WTC11 (cell line): ENCODE data around the gene TUBB1. TPM values are rescaled to one million over a fixed set of nuclear protein-coding genes. Genes with fewer than 3 reads are reported as not detected.

Source experiments
- ATAC-seq: fragments of 200-7000 bp; cut with Tn5 transposase; 2 replicates; pipeline ENCODE4 v1.10.0; 2021; ENCODE audit warnings: mild to moderate bottlenecking, moderate library complexity
- CTCF ChIA-PET: fragments of 300-600 bp; sonication (Branson Sonifier 250); formaldehyde crosslinking; loops from one replicate; lab custom pipeline; 2021; ENCODE audit warnings: antibody characterized with exemption; lab: Charles Lee
- POLR2A ChIA-PET: fragments of 350-600 bp; sonication (Branson Sonifier 250); formaldehyde crosslinking; loops from one replicate; lab custom pipeline; 2021; ENCODE audit warnings: antibody characterized with exemption; lab: Charles Lee
- DNase-seq: peaks from one replicate; pipeline ENCODE4 v3.0.0; 2021; ENCODE audit warnings: low spot score
- H3K27ac Mint-ChIP-seq: 2 replicates; pipeline ENCODE4 v1.8.0; 2021; ENCODE audit warnings: mixed read lengths
- H3K27me3 Mint-ChIP-seq: 2 replicates; pipeline ENCODE4 v1.8.0; 2021; ENCODE audit warnings: low read depth, mild to moderate bottlenecking, moderate library complexity, mixed read lengths
- H3K36me3 Mint-ChIP-seq: 2 replicates; pipeline ENCODE4 v1.8.0; 2021; ENCODE audit warnings: mixed read lengths
- H3K4me1 Mint-ChIP-seq: 2 replicates; pipeline ENCODE4 v1.8.0; 2022; ENCODE audit warnings: mixed read lengths
- H3K4me3 Mint-ChIP-seq: 2 replicates; pipeline ENCODE4 v1.8.0; 2021; ENCODE audit warnings: mild to moderate bottlenecking, moderate library complexity, mixed read lengths
- H3K9me3 Mint-ChIP-seq: 2 replicates; pipeline ENCODE4 v1.8.0; 2021; ENCODE audit warnings: mixed read lengths
- GRHL2 ChIP-seq: fragments of 250-450 bp; sonication (Bioruptor Pico); IDR thresholded peaks from 2 replicates; pipeline ENCODE4 v1.8.0; 2022; ENCODE audit warnings: mild to moderate bottlenecking, moderate library complexity; ENCODE audit not compliant: insufficient replicate concordance, severe bottlenecking
- JUN ChIP-seq: sonication (generic); formaldehyde crosslinking; IDR thresholded peaks from 2 replicates; pipeline ENCODE4 v1.8.0; 2023; ENCODE audit warnings: mild to moderate bottlenecking, missing genetic modification reagents
- NFYB ChIP-seq: sonication (generic); formaldehyde crosslinking; conservative IDR thresholded peaks from 2 replicates; pipeline ENCODE4 v1.8.0; 2022; ENCODE audit warnings: low read depth, missing genetic modification reagents
- NR3C1 ChIP-seq: sonication (generic); formaldehyde crosslinking; conservative IDR thresholded peaks from 2 replicates; pipeline ENCODE4 v1.8.1; 2023; ENCODE audit warnings: low read depth, mild to moderate bottlenecking, missing genetic modification reagents
- TEAD1 ChIP-seq: sonication (generic); formaldehyde crosslinking; IDR thresholded peaks from 2 replicates; pipeline ENCODE4 v1.8.0; 2022; ENCODE audit warnings: mild to moderate bottlenecking, missing genetic modification reagents
- total RNA-seq: library from RNA; stranded (reverse); gene quantifications from 3 replicates; pipeline ENCODE4 v1.2.3, GENCODE V29; 2021
- TF ChIP-seq, protein P1 (sequence below): sonication (generic); formaldehyde crosslinking; IDR thresholded peaks from 2 replicates; pipeline ENCODE4 v1.8.0; 2022; ENCODE audit warnings: mild to moderate bottlenecking, missing genetic modification reagents
- TF ChIP-seq, protein P2 (sequence below): sonication (generic); formaldehyde crosslinking; IDR thresholded peaks from 2 replicates; pipeline ENCODE4 v1.8.0; 2022; ENCODE audit warnings: missing genetic modification reagents
- TF ChIP-seq, protein P3 (sequence below): sonication (generic); formaldehyde crosslinking; IDR thresholded peaks from 2 replicates; pipeline ENCODE4 v1.8.0; 2022; ENCODE audit warnings: mild to moderate bottlenecking, missing genetic modification reagents
- TF ChIP-seq, protein P4 (sequence below): sonication (generic); formaldehyde crosslinking; IDR thresholded peaks from 2 replicates; pipeline ENCODE4 v1.8.1; 2023; ENCODE audit warnings: mild to moderate bottlenecking, missing genetic modification reagents, moderate library complexity
- TF ChIP-seq, protein P5 (sequence below): sonication (generic); formaldehyde crosslinking; IDR thresholded peaks from 2 replicates; pipeline ENCODE4 v1.8.1; 2023; ENCODE audit warnings: mild to moderate bottlenecking, missing genetic modification reagents, moderate library complexity
- TF ChIP-seq, protein P6 (sequence below): sonication (generic); formaldehyde crosslinking; conservative IDR thresholded peaks from 2 replicates; pipeline ENCODE4 v1.8.1; 2022; ENCODE audit warnings: mild to moderate bottlenecking, missing genetic modification reagents
- TF ChIP-seq, protein P7 (sequence below): sonication (generic); formaldehyde crosslinking; IDR thresholded peaks from 2 replicates; pipeline ENCODE4 v1.8.0; 2022; ENCODE audit warnings: mild to moderate bottlenecking, missing genetic modification reagents
- TF ChIP-seq, protein P8 (sequence below): sonication (generic); formaldehyde crosslinking; IDR thresholded peaks from 2 replicates; pipeline ENCODE4 v1.8.0; 2023; ENCODE audit warnings: missing genetic modification reagents, mild to moderate bottlenecking, borderline replicate concordance

The TUBB1 gene
- total RNA-seq, 1 experiment from 2014 or later: not detected

DNA sequence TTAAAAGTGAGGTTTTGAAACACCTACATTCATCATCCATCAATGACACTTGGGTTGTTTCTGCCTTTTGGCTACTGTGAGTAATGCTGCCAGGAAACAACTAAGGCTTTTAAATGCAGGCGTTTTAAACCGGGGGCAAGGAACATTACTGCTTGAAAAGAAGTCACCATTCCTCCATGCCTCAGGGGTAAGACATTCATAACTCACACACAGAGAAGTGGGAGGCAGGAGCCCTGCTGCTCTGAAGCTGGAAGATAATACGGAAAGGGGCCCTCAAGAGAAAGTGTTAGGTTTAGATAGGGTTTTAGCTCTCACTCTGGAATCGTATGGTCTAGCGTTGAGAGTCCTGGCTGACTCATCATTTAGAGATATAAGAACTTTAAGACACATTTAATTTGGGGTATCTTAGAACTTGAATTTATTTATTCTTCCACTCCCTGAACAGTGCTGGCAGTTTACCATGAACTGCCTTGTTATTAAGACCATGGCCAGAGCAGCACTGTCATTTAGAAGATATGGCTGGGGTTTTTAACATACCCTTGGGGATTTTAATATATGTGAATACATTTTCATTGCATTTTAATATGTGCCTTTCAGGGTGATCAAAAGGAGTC is 1.8 kb downstream of the TUBB1 start:
- Mint-ChIP-seq H3K27ac (no peak overlapping the region), H3K4me3 (no peak overlapping the region), H3K36me3 (peaks cover 25% of the 10 kb centered on the region), H3K4me1 (peaks cover 13% of the 10 kb centered on the region), H3K9me3 (no peaks in the 10 kb centered on the region), H3K27me3 (peaks cover 37% of the 10 kb centered on the region)
- ATAC-seq: no peak
- POLR2A ChIA-PET: no interaction called here
- TF ChIP-seq NFYB (no peak), GRHL2 (CRISPR knock-in tag) (no peak), NR3C1 (CRISPR knock-in tag) (no peak), TEAD1 (no peak)
- TF ChIP-seq, protein P1, sequence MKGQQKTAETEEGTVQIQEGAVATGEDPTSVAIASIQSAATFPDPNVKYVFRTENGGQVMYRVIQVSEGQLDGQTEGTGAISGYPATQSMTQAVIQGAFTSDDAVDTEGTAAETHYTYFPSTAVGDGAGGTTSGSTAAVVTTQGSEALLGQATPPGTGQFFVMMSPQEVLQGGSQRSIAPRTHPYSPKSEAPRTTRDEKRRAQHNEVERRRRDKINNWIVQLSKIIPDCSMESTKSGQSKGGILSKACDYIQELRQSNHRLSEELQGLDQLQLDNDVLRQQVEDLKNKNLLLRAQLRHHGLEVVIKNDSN (CRISPR knock-in tag): no peak
- TF ChIP-seq, protein P2, sequence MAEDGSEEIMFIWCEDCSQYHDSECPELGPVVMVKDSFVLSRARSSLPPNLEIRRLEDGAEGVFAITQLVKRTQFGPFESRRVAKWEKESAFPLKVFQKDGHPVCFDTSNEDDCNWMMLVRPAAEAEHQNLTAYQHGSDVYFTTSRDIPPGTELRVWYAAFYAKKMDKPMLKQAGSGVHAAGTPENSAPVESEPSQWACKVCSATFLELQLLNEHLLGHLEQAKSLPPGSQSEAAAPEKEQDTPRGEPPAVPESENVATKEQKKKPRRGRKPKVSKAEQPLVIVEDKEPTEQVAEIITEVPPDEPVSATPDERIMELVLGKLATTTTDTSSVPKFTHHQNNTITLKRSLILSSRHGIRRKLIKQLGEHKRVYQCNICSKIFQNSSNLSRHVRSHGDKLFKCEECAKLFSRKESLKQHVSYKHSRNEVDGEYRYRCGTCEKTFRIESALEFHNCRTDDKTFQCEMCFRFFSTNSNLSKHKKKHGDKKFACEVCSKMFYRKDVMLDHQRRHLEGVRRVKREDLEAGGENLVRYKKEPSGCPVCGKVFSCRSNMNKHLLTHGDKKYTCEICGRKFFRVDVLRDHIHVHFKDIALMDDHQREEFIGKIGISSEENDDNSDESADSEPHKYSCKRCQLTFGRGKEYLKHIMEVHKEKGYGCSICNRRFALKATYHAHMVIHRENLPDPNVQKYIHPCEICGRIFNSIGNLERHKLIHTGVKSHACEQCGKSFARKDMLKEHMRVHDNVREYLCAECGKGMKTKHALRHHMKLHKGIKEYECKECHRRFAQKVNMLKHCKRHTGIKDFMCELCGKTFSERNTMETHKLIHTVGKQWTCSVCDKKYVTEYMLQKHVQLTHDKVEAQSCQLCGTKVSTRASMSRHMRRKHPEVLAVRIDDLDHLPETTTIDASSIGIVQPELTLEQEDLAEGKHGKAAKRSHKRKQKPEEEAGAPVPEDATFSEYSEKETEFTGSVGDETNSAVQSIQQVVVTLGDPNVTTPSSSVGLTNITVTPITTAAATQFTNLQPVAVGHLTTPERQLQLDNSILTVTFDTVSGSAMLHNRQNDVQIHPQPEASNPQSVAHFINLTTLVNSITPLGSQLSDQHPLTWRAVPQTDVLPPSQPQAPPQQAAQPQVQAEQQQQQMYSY (CRISPR knock-in tag): no peak
- TF ChIP-seq, protein P3, sequence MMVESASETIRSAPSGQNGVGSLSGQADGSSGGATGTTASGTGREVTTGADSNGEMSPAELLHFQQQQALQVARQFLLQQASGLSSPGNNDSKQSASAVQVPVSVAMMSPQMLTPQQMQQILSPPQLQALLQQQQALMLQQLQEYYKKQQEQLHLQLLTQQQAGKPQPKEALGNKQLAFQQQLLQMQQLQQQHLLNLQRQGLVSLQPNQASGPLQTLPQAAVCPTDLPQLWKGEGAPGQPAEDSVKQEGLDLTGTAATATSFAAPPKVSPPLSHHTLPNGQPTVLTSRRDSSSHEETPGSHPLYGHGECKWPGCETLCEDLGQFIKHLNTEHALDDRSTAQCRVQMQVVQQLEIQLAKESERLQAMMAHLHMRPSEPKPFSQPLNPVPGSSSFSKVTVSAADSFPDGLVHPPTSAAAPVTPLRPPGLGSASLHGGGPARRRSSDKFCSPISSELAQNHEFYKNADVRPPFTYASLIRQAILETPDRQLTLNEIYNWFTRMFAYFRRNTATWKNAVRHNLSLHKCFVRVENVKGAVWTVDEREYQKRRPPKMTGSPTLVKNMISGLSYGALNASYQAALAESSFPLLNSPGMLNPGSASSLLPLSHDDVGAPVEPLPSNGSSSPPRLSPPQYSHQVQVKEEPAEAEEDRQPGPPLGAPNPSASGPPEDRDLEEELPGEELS (CRISPR knock-in tag): no peak
- TF ChIP-seq, protein P4, sequence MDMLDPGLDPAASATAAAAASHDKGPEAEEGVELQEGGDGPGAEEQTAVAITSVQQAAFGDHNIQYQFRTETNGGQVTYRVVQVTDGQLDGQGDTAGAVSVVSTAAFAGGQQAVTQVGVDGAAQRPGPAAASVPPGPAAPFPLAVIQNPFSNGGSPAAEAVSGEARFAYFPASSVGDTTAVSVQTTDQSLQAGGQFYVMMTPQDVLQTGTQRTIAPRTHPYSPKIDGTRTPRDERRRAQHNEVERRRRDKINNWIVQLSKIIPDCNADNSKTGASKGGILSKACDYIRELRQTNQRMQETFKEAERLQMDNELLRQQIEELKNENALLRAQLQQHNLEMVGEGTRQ (CRISPR knock-in tag): no peak
- TF ChIP-seq, protein P5, sequence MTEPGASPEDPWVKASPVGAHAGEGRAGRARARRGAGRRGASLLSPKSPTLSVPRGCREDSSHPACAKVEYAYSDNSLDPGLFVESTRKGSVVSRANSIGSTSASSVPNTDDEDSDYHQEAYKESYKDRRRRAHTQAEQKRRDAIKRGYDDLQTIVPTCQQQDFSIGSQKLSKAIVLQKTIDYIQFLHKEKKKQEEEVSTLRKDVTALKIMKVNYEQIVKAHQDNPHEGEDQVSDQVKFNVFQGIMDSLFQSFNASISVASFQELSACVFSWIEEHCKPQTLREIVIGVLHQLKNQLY: no peak
- TF ChIP-seq, protein P6, sequence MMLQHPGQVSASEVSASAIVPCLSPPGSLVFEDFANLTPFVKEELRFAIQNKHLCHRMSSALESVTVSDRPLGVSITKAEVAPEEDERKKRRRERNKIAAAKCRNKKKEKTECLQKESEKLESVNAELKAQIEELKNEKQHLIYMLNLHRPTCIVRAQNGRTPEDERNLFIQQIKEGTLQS (CRISPR knock-in tag): no peak
- CTCF ChIA-PET: no interaction called here
- DNase-seq: no peak

DNA sequence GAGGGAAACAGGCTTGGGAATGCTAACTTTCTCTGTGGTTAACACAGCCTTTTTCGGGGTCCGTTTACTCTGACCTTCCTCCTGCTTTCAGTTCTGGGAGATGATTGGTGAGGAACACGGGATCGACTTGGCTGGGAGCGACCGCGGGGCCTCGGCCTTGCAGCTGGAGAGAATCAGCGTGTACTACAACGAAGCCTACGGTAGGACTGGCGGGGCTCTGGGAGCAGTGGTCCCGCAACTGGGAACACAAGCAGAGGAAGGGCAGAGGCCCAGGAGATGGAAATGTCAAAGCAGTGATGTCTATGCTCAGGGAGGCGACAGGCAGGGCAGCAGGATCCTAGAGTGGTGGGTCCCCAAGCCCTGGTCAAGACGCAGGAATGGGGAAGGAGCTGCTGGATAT is 3.5 kb downstream of the TUBB1 start:
- POLR2A ChIA-PET: interaction anchor here (0.8 to 1.6 kb wide), 2 partner anchors 9 to 301 kb away, joined by 4 to 6 read pairs; partner anchors contain the start of gene ATP5F1E
- no peak overlapping the region for H3K4me3 Mint-ChIP-seq
- no peak for ATAC-seq
- no peaks in the 10 kb centered on the region for H3K9me3 Mint-ChIP-seq
- CTCF ChIA-PET: interaction anchor here (0.6 to 1.0 kb wide), 3 partner anchors 185 to 541 kb away, joined by 3 read pairs; no protein-coding TSS in a partner anchor
- peaks cover 41% of the 10 kb centered on the region for H3K36me3 Mint-ChIP-seq
- peaks cover 46% of the 10 kb centered on the region for H3K27me3 Mint-ChIP-seq
- no peak for DNase-seq
- peaks cover 17% of the 10 kb centered on the region for H3K4me1 Mint-ChIP-seq
- H3K27ac Mint-ChIP-seq: no peak overlapping the region
- TF ChIP-seq, protein P7, sequence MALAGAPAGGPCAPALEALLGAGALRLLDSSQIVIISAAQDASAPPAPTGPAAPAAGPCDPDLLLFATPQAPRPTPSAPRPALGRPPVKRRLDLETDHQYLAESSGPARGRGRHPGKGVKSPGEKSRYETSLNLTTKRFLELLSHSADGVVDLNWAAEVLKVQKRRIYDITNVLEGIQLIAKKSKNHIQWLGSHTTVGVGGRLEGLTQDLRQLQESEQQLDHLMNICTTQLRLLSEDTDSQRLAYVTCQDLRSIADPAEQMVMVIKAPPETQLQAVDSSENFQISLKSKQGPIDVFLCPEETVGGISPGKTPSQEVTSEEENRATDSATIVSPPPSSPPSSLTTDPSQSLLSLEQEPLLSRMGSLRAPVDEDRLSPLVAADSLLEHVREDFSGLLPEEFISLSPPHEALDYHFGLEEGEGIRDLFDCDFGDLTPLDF (CRISPR knock-in tag): no peak
- TF ChIP-seq, protein P8, sequence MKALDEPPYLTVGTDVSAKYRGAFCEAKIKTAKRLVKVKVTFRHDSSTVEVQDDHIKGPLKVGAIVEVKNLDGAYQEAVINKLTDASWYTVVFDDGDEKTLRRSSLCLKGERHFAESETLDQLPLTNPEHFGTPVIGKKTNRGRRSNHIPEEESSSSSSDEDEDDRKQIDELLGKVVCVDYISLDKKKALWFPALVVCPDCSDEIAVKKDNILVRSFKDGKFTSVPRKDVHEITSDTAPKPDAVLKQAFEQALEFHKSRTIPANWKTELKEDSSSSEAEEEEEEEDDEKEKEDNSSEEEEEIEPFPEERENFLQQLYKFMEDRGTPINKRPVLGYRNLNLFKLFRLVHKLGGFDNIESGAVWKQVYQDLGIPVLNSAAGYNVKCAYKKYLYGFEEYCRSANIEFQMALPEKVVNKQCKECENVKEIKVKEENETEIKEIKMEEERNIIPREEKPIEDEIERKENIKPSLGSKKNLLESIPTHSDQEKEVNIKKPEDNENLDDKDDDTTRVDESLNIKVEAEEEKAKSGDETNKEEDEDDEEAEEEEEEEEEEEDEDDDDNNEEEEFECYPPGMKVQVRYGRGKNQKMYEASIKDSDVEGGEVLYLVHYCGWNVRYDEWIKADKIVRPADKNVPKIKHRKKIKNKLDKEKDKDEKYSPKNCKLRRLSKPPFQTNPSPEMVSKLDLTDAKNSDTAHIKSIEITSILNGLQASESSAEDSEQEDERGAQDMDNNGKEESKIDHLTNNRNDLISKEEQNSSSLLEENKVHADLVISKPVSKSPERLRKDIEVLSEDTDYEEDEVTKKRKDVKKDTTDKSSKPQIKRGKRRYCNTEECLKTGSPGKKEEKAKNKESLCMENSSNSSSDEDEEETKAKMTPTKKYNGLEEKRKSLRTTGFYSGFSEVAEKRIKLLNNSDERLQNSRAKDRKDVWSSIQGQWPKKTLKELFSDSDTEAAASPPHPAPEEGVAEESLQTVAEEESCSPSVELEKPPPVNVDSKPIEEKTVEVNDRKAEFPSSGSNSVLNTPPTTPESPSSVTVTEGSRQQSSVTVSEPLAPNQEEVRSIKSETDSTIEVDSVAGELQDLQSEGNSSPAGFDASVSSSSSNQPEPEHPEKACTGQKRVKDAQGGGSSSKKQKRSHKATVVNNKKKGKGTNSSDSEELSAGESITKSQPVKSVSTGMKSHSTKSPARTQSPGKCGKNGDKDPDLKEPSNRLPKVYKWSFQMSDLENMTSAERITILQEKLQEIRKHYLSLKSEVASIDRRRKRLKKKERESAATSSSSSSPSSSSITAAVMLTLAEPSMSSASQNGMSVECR (CRISPR knock-in tag): no peak
- no peak for TF ChIP-seq JUN
